GM19193 (cell line): ENCODE measurements around the gene ONECUT3.

Experiments
- POLR2A ChIP-seq: IDR thresholded peaks from 4 replicates; pipeline ENCODE4 v1.6.1; 2011; ENCODE audit not compliant: insufficient read depth, insufficient read length; ENCODE audit errors: extremely low read depth

The ONECUT3 gene

DNA sequence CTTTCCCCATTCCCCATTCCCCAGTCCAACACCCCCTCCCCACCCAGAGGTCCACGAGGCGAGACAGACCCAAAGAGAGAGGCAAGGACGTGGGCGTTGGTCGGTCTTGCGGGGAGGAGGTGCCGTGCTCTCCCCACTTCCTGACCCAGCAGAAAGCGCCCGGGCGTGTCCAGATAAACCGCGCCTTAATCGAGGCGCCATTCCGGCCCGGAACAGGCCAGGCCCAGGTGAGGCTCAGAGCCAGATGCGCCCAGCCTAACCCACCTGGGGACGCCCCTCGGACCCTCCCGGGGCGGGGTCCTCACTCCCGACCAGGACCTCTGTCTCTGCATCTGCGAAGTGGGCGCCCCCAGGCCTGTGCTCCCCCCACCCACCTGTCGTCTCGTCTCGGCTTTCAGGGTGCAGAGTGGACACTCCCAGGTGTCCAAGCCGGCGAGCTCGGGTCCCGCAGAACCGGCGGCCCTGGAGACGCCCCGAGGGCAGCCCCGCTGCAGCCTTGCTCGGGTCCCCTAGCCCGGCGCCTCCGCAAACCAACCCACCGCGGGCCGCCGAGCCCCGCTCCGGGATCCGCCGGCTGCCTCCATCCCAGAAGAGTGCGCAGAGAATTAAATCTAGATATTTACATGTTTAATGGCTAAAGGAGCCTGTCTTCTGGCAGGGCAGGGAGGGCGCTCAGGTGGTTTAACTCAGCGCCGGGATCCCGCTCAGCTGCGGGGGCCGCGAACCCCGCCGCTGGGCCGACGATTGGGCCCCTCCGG lies 5.0 kb upstream of the ONECUT3 start:
- no peak for TF ChIP-seq POLR2A

DNA sequence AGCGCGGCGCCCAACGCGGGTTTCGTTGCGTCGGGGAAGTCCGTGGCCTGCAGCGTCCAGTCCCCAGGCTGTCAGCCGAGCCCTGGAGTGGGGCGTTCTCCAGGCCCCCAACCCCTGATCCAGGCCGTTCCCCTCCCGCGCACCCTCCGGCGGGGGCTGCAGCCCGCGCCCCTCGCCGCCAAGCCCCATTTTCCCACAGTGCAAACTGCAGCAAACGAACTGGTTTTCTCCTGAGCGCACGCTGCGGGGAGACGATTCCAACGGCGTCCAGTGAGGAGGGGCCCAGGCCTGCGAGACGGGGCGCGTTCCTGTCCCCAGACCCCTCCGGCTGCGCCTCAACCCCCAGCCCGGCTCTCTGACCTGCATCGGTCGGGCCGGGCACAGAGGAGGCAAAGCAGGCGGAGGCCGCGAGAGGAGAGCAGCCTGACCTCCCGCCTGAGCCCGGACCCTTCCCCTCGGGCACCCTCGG lies 4.4 kb upstream of the ONECUT3 start:
- TF ChIP-seq POLR2A: no peak

GRCh38 chr19:1749373-1750342 lies 3.6 kb upstream of the ONECUT3 start:
- TF ChIP-seq POLR2A: no peak

- TF ChIP-seq POLR2A: no peak
Observed at GRCh38 chr19:1750343-1751021, 2.8 kb upstream of the ONECUT3 start.

DNA sequence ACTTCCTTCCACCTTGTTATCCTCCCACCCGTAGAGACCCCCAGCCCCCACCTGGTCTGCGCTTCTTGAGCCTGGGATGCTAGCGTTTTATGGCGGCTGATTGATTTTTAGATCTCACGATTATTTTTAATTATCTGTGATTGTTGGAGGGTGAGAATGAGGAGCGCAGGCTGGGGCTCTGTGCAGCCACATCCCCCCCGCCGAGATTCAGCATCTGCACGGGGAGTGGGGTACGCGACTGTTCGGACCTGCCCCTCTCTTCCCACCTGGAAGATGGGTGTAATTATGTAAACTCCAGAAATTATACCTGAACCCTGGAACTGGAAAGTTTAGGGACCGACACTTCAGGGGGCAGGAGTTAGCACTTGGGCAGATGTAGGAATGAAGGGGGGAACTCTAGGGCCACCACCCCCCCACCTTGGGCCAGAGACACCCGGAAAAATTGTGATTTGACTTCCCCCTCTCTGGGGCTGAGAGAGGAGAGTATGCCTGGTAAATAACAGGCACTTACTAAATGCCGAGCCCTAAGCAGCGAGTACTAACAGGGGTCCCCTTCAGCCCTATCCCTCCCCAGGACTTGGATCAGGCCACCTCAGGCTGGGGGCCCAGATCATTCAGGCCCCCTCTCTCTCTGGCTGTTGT lies 1.8 kb upstream of the ONECUT3 start:
- no peak for TF ChIP-seq POLR2A

- TF ChIP-seq POLR2A: no peak
Observed at GRCh38 chr19:1752009-1752756, 1.1 kb upstream of the ONECUT3 start.

DNA sequence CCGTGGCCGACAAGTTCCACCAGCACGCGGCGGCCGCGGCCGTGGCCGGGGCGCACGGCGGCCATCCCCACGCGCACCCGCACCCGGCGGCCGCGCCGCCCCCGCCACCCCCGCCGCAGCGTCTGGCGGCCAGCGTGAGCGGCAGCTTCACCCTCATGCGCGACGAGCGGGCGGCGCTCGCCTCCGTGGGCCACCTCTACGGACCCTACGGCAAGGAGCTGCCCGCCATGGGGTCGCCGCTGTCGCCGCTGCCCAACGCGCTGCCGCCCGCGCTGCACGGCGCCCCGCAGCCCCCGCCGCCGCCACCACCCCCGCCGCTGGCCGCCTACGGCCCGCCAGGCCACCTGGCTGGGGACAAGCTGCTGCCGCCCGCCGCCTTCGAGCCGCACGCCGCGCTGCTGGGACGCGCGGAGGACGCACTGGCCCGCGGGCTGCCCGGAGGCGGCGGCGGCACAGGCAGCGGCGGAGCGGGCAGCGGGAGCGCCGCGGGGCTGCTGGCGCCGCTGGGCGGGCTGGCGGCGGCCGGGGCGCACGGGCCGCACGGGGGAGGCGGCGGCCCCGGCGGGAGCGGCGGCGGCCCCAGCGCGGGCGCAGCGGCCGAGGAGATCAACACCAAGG lies 821 bp downstream of the ONECUT3 start:
- TF ChIP-seq POLR2A: no peak

DNA sequence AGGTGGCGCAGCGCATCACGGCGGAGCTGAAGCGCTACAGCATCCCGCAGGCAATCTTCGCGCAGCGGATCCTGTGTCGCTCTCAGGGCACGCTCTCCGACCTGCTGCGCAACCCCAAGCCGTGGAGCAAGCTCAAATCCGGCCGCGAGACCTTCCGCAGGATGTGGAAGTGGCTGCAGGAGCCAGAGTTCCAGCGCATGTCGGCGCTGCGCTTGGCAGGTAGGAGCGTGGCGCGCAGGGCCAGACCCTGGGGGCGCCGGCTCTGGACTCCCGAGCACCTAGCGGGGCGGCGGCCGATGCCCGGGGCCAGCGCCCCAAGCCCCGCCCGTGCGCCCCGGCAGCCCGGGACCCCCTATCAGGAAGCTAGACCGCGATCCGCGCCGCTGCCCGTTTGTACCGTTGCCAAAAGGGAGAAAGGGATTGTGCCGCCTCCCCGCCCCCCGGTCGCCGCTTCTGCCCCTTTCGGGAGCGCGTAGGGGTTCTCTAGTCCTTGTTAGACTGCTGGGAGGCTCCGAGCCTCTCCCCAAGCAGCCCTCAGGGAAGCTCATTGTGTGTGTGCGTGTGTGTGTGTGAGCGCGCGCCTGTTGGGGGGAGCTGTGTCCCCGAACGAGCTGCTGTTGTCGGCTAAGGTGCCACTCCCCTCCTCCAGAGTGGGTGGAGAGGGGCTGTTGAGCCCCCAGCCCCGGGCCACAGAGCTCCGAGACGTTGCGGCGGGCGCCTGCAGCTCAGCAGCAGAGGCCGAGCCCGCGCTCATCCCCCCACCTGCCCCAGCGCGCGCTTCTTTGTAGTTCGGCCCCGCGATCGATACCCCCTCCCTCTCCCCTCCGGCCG lies 1.5 kb downstream of the ONECUT3 start:
- no peak for TF ChIP-seq POLR2A

DNA sequence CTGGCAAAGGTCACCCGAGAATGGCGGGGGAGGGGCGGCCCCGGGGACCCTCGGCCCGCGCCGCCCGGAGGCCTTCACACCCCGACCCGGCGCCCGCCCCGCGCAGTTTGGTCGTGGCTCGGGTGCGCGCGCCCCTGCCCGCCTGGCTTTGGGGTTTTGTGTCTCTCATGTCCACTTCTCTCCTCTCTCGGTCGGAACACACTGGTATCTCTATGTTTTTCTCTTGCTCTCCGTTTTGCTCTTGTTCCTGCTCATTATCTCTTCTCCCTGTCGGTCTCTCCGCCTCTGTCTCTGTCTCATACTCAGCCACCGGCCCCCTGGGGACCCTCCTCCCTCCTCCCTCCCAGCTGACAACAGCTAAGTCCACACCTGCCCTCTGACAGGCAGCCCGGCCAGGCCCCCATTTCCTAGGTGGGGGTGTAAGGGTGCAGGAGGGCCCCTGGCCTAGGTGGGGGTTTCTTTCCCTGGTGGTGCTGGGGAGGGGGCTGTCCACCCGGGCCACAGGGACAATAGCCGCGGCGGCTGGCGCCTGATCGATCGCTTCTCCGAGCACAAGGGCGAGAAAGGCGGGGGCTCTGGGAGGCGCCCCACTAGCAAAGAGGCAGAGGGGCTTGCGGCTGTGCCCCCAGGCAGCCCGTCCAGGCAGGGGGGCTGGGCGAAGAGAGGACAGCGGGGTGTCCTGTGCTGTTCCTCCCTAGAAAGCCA lies 2.3 kb downstream of the ONECUT3 start:
- TF ChIP-seq POLR2A: no peak

- TF ChIP-seq POLR2A: no peak
Observed at GRCh38 chr19:1756264-1756663, 3.0 kb downstream of the ONECUT3 start.

DNA sequence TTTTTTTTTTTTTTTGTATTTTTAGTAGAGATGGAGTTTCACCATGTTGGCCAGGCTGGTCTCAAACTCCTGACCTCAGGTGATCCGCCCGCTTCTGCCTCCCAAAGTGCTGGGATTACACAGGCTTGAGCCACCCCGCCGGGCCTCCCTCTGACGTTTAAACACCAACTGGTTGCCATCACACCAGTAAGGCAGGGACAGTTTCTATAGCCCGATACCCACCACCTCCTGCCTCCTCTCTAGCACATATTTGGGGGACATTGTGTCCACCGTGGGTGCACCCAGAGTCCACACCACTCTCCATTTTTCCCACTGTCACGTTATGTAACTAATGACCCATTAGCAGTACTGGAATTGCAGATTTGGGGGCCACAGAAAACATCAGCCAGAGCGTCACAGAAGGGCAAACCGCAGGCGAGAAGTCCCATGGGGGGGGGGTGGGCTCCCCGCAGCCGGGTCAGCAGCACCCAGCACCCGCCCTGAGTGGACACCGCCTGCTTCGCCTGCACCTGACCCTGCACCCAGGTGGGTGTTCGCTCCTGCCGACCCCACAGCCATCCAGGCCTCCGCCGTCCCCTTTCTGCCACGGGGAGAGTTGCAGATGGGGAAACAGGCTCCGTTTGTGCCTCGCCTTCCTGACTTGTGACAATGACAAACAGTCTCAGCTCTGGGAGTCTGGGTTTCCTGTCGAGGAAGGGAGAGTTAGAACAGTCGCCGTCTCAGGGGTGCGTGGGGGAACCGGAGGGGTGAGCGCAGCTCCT lies 3.6 kb downstream of the ONECUT3 start:
- no peak for TF ChIP-seq POLR2A
